OCI-LY1 (cell line): ENCODE data around the gene SEL1L2.
"Not testable (repeated sequence)": the region's sequence is repeated elsewhere in the genome, so short reads cannot be mapped to it uniquely, and the experiment has no call there.

ENCODE experiments used
- EZH2 ChIP-seq: fragments of 200-600 bp; sonication (generic), shearing (Covaris generic); IDR thresholded peaks from 2 replicates; pipeline ENCODE4 v1.8.0; 2017; ENCODE audit warnings: borderline replicate concordance, mixed run types, mild to moderate bottlenecking, antibody characterized with exemption, low read length, moderate library complexity, mixed read lengths
- TF ChIP-seq, protein P1 (sequence below): fragments of 200-600 bp; sonication (generic), shearing (Covaris generic); IDR thresholded peaks from 2 replicates; pipeline ENCODE4 v1.5.1; 2017; ENCODE audit warnings: mild to moderate bottlenecking, antibody characterized with exemption, low read length, moderate library complexity, mixed read lengths

DNA sequence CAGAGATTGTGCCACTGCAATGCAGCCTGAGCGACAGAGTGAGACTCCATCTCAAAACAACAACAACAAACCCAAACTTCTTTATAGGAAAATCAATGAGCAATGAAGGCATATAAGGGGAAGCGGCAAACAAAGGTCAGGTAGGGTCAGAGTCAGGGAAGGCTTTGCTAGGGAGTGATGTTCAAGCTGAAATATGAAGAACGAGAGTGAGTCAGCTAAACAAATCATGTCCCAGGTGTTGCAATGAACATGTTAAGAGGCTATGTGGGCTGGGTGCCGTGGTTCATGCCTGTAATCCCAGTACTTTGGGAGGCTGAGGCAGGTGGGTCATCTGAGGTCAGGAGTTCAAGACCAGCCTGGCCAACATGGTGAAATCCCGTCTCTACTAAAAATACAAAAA, 1.5 kb upstream of the SEL1L2 start:
- TF ChIP-seq, protein P1, sequence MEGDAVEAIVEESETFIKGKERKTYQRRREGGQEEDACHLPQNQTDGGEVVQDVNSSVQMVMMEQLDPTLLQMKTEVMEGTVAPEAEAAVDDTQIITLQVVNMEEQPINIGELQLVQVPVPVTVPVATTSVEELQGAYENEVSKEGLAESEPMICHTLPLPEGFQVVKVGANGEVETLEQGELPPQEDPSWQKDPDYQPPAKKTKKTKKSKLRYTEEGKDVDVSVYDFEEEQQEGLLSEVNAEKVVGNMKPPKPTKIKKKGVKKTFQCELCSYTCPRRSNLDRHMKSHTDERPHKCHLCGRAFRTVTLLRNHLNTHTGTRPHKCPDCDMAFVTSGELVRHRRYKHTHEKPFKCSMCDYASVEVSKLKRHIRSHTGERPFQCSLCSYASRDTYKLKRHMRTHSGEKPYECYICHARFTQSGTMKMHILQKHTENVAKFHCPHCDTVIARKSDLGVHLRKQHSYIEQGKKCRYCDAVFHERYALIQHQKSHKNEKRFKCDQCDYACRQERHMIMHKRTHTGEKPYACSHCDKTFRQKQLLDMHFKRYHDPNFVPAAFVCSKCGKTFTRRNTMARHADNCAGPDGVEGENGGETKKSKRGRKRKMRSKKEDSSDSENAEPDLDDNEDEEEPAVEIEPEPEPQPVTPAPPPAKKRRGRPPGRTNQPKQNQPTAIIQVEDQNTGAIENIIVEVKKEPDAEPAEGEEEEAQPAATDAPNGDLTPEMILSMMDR: not testable (repeated sequence)
- TF ChIP-seq EZH2: not testable (repeated sequence)
